GM12878 (cell line): Measurements from ENCODE around the gene CTIF. TPM values are rescaled to one million over a fixed set of nuclear protein-coding genes. Genes with fewer than 3 reads are reported as not detected.

Experiments used
- ATAC-seq: fragments of 200-7000 bp; cut with Tn5 transposase; 3 replicates; pipeline ENCODE4 v1.9.1; 2020; ENCODE audit warnings: mild to moderate bottlenecking, moderate library complexity
- BruUV-seq: library from RNA; stranded (reverse); fragments of 400-500 nt; replicated peaks from 2 replicates; lab custom pipeline; 2021; lab: Mats Ljungman, UMichigan
- CTCF ChIA-PET: fragments of 300-600 bp; sonication (Branson Sonifier 250); formaldehyde crosslinking; extraction: SDS; loops from one replicate; lab custom pipeline; 2021; ENCODE audit warnings: inconsistent platforms; lab: Yijun Ruan, JAX
- POLR2A ChIA-PET: fragments of 350-600 bp; formaldehyde crosslinking; extraction: SDS; loops from one replicate; lab custom pipeline; 2021; ENCODE audit warnings: inconsistent platforms; lab: Charles Lee
- RAD21 ChIA-PET: fragments of 300-600 bp; sonication (Branson Sonifier 250); formaldehyde crosslinking; loops from one replicate; lab custom pipeline; 2023; ENCODE audit warnings: antibody characterized with exemption; ENCODE audit not compliant: unreplicated experiment; lab: Charles Lee
- SMC1A ChIA-PET: fragments of 300-600 bp; sonication (Branson Sonifier 250); formaldehyde crosslinking; loops from one replicate; lab custom pipeline; 2023; ENCODE audit not compliant: unreplicated experiment, uncharacterized antibody; lab: Charles Lee
- DNase-seq: peaks from one replicate; pipeline ENCODE4 v3.0.0-alpha.2; 2011; ENCODE audit warnings: low read depth, low spot score
- FAIRE-seq: peaks from 3 replicates; lab custom pipeline; 2011; peaks lifted over from hg19 to GRCh38; lab: Jason Lieb, UNC
- H2AFZ ChIP-seq: 2 replicates; pipeline ENCODE4 v1.6.0; 2011; ENCODE audit warnings: low read depth, low read length, control low read depth; ENCODE audit not compliant: control insufficient read depth
- H3K27ac ChIP-seq: 2 replicates; pipeline ENCODE4 v1.5.1; 2011; ENCODE audit warnings: control low read depth; ENCODE audit not compliant: control insufficient read depth, insufficient read depth
- H3K27me3 ChIP-seq, 2 experiments: replicated peaks in 1 of 2; 2 replicates each; pipeline versions ENCODE4 v1.6.0 to v1.6.1; 2011; ENCODE audit warnings: low read length in 1 of 2; ENCODE audit not compliant: control insufficient read depth in 2 of 2, insufficient read depth in 2 of 2
- H3K36me3 ChIP-seq, 2 experiments: 2 replicates each; pipeline ENCODE4 v1.5.1; 2011; ENCODE audit warnings: low read length in 1 of 2; ENCODE audit not compliant: control insufficient read depth in 2 of 2, insufficient read depth in 2 of 2
- H3K4me1 ChIP-seq: 2 replicates; pipeline ENCODE4 v1.6.1; 2011; ENCODE audit warnings: mild to moderate bottlenecking, low read length, moderate library complexity, mixed read lengths; ENCODE audit not compliant: control insufficient read depth, insufficient read depth
- H3K4me2 ChIP-seq: 2 replicates; pipeline ENCODE4 v1.6.0; 2011; ENCODE audit warnings: control low read depth; ENCODE audit not compliant: control insufficient read depth, insufficient read depth
- H3K4me3 ChIP-seq: fragments of 200-600 bp; sonication (generic); 2 replicates; pipeline ENCODE4 v1.5.1; 2016
- H3K79me2 ChIP-seq: 2 replicates; pipeline ENCODE4 v1.6.0; 2011; ENCODE audit warnings: low read length; ENCODE audit not compliant: control insufficient read depth, insufficient read depth
- H3K9ac ChIP-seq: 2 replicates; pipeline ENCODE4 v1.8.0; 2011; ENCODE audit warnings: low read length, control low read depth, mixed read lengths; ENCODE audit not compliant: control insufficient read depth, insufficient read depth
- H3K9me3 ChIP-seq: replicated peaks from 3 replicates; pipeline ENCODE4 v1.5.1; 2011; ENCODE audit warnings: mild to moderate bottlenecking, low read length; ENCODE audit not compliant: control insufficient read depth, insufficient read depth
- H4K20me1 ChIP-seq: 2 replicates; pipeline ENCODE4 v1.6.0; 2011; ENCODE audit not compliant: control insufficient read depth, insufficient read depth
- EED ChIP-seq: sonication (generic); IDR thresholded peaks from 2 replicates; pipeline ENCODE4 v1.6.1; 2016; ENCODE audit warnings: antibody characterized with exemption, low read depth
- HDAC2 ChIP-seq: fragments of 200-600 bp; sonication (generic); IDR thresholded peaks from 2 replicates; pipeline ENCODE4 v1.6.1; 2017
- MEF2B ChIP-seq: fragments of 450-650 bp; IDR thresholded peaks from 2 replicates; pipeline ENCODE4 v1.6.1; 2018; ENCODE audit warnings: mild to moderate bottlenecking, moderate library complexity; ENCODE audit not compliant: partially characterized antibody, poor library complexity, severe bottlenecking
- POLR2AphosphoS5 ChIP-seq: IDR thresholded peaks from 2 replicates; pipeline ENCODE4 v1.6.1; 2011; ENCODE audit warnings: mild to moderate bottlenecking, low read length, inconsistent platforms
- SMAD5 ChIP-seq: IDR thresholded peaks from 2 replicates; pipeline ENCODE4 v1.6.1; 2016; ENCODE audit warnings: antibody characterized with exemption, low read depth
- TCF3 ChIP-seq: IDR thresholded peaks from 2 replicates; pipeline ENCODE4 v1.6.1; 2012; ENCODE audit warnings: low read depth, mild to moderate bottlenecking, low read length, borderline replicate concordance; ENCODE audit not compliant: insufficient read depth
- ZNF622 ChIP-seq: fragments of 450-650 bp; IDR thresholded peaks from 2 replicates; pipeline ENCODE4 v1.6.1; 2017; ENCODE audit warnings: mild to moderate bottlenecking, inconsistent platforms
- WGBS: methylation state at CpG from one replicate; pipeline ENCODE4 v1.1.6; 2016; ENCODE audit warnings: low lambda C conversion rate; ENCODE audit not compliant: insufficient replicate concordance, insufficient coverage; ENCODE audit errors: missing lambda C conversion rate; 5-methylcytosine and 5-hydroxymethylcytosine counted together
- in situ Hi-C: fragments of 300-500 bp; cut with MboI; formaldehyde crosslinking; loops from 9 replicates; pipeline ENCODE4 v1.14.3; 2018; ENCODE audit warnings: mixed read lengths
- intact Hi-C: fragments of 100-400 bp; cut with micrococcal nuclease; formaldehyde crosslinking; loops from one replicate; pipeline ENCODE4 v1.14.2; 2022; ENCODE audit not compliant: unreplicated experiment
- polyA plus RNA-seq, 11 experiments: library from polyadenylated mRNA; depleted of rRNA in 4 of 11; unstranded in 6 of 11; stranded (reverse) in 5 of 11; fragments of >200 nt; fragmentation: Nextera tagmentation in 4 of 11; fragmentation: Illumina TruSeq in 1 of 11; extraction: Ambion mirVana in 4 of 11; extraction: Trizol in 1 of 11; gene quantifications; 1 replicate in 1 of 11; 2 replicates in 10 of 11; pipeline versions ENCODE4 v1.2.1 to v1.2.3, GENCODE V29; 2011 to 2016; ENCODE audit warnings: inconsistent platforms in 2 of 11, missing spikeins in 2 of 11, low read depth in 1 of 11
- total RNA-seq, 4 experiments: library from RNA; depleted of rRNA in 3 of 4; stranded (reverse); fragments of >200 nt in 3 of 4; fragmentation: Illumina TruSeq in 1 of 4; extraction: Trizol in 1 of 4; gene quantifications; 2 replicates each; pipeline versions ENCODE4 v1.2.1 to v1.2.3, GENCODE V29; 2013 to 2021
- TF ChIP-seq, protein P1 (sequence below): fragments of 450-650 bp; IDR thresholded peaks from 2 replicates; pipeline ENCODE4 v1.6.1; 2017; ENCODE audit warnings: mild to moderate bottlenecking
- TF ChIP-seq, protein P2 (sequence below): fragments of 450-650 bp; IDR thresholded peaks from 2 replicates; pipeline ENCODE4 v1.6.1; 2018; ENCODE audit warnings: mild to moderate bottlenecking, low read depth, moderate library complexity; ENCODE audit not compliant: partially characterized antibody
- TF ChIP-seq, protein P3 (sequence below): IDR thresholded peaks from 2 replicates; pipeline ENCODE4 v1.6.1; 2012; ENCODE audit warnings: low read length, inconsistent platforms
- TF ChIP-seq, protein P4 (sequence below): IDR thresholded peaks from 2 replicates; pipeline ENCODE4 v1.6.1; 2012; ENCODE audit warnings: improper control_type of control experiment, low read depth, low read length; ENCODE audit not compliant: insufficient replicate concordance

Gene CTIF
- total and polyA plus RNA-seq, 10 of the 15 experiments (the other 5 are each of a cell fraction or from before 2014, with no cell fraction given): 0.06 to 11.6 (median 2.5) TPM

DNA sequence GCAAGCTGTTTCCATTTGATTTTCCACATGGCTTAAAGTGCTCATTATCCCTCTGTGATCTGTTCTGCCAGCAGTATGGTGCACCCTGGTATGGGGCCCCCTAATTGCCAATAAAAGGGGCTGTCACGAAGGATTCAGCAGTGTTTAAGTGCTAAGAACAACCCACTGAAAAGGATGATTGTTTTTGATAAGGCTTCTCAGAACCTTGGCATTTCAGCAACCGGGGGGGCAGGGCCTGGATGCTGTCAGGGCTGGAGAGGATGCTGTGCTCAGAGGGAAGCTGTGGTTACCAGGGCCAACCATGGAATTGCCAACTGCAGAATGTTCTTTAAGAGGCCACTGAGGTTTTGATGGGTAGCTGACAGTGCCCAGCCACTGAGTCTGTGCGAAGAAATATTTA is 117.8 kb downstream of the CTIF start (continued):
- TF ChIP-seq, protein P1, sequence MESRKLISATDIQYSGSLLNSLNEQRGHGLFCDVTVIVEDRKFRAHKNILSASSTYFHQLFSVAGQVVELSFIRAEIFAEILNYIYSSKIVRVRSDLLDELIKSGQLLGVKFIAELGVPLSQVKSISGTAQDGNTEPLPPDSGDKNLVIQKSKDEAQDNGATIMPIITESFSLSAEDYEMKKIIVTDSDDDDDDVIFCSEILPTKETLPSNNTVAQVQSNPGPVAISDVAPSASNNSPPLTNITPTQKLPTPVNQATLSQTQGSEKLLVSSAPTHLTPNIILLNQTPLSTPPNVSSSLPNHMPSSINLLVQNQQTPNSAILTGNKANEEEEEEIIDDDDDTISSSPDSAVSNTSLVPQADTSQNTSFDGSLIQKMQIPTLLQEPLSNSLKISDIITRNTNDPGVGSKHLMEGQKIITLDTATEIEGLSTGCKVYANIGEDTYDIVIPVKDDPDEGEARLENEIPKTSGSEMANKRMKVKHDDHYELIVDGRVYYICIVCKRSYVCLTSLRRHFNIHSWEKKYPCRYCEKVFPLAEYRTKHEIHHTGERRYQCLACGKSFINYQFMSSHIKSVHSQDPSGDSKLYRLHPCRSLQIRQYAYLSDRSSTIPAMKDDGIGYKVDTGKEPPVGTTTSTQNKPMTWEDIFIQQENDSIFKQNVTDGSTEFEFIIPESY: no peak

DNA sequence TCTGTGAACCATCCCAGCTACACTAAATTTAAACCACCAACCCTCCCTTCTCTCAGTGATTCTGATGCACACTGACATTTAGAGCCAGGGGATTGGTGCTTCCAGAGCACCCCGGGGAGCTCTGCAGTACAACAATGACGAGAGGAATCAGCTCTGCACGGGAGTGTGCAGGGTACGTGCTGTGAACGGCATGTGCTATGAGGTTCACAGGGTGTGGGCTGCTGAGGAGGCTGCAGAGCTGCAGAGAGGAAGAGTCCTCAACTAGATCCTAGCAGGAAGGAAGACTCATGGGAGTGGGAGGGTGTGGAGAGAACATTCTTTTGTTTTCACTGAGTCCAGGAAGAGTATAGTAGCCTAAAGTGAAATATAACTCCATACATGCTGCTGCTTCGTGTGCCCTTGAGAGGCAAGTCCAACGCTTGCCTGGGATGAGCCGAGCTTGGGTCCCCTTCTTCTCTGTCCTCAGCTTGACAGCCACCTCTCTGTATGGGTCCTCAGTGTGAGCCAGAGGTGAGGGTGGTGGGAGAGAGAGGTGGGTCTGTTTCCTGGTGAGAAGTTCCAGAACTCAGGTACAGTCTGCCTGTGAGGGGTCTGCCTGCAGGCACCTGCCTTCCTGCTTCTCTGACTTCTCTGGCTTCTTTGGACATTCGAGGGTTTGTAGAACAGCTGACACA is 118.8 kb downstream of the CTIF start:
- intact Hi-C loops (no loop called here), in situ Hi-C loops (no loop called here)
- H3K4me2 ChIP-seq: no peak overlapping the region
- H3K27ac ChIP-seq: no peak overlapping the region
- no peaks in the 10 kb centered on the region for H4K20me1 ChIP-seq
- no peak for ATAC-seq
- RAD21 ChIA-PET: no interaction called here
- no peak overlapping the region for H3K9ac ChIP-seq
- H2AFZ ChIP-seq: no peak overlapping the region
- no TSS peak for BruUV-seq
- no peaks in the 10 kb centered on the region for H3K36me3 ChIP-seq
- no peak for DNase-seq
- no peak for FAIRE-seq
- 69% methylated on average over 9 of the region's 9 CpGs for WGBS
- SMC1A ChIA-PET: no interaction called here
- H3K79me2 ChIP-seq: no peaks in the 10 kb centered on the region
- no peaks in the 10 kb centered on the region; a peak in 1 of 4 replicates for H3K27me3 ChIP-seq
- CTCF ChIA-PET: no interaction called here
- H3K4me3 ChIP-seq: no peak overlapping the region
- H3K4me1 ChIP-seq: no peaks in the 10 kb centered on the region
- POLR2A ChIA-PET: no interaction called here
- no peaks in the 10 kb centered on the region for H3K9me3 ChIP-seq
- TF ChIP-seq, protein P2, sequence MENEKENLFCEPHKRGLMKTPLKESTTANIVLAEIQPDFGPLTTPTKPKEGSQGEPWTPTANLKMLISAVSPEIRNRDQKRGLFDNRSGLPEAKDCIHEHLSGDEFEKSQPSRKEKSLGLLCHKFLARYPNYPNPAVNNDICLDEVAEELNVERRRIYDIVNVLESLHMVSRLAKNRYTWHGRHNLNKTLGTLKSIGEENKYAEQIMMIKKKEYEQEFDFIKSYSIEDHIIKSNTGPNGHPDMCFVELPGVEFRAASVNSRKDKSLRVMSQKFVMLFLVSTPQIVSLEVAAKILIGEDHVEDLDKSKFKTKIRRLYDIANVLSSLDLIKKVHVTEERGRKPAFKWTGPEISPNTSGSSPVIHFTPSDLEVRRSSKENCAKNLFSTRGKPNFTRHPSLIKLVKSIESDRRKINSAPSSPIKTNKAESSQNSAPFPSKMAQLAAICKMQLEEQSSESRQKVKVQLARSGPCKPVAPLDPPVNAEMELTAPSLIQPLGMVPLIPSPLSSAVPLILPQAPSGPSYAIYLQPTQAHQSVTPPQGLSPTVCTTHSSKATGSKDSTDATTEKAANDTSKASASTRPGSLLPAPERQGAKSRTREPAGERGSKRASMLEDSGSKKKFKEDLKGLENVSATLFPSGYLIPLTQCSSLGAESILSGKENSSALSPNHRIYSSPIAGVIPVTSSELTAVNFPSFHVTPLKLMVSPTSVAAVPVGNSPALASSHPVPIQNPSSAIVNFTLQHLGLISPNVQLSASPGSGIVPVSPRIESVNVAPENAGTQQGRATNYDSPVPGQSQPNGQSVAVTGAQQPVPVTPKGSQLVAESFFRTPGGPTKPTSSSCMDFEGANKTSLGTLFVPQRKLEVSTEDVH: no peak
- TF ChIP-seq HDAC2 (no peak), SMAD5 (no peak), POLR2AphosphoS5 (no peak), EED (no peak), MEF2B (no peak), TCF3 (no peak), ZNF622 (no peak)
- TF ChIP-seq, protein P3, sequence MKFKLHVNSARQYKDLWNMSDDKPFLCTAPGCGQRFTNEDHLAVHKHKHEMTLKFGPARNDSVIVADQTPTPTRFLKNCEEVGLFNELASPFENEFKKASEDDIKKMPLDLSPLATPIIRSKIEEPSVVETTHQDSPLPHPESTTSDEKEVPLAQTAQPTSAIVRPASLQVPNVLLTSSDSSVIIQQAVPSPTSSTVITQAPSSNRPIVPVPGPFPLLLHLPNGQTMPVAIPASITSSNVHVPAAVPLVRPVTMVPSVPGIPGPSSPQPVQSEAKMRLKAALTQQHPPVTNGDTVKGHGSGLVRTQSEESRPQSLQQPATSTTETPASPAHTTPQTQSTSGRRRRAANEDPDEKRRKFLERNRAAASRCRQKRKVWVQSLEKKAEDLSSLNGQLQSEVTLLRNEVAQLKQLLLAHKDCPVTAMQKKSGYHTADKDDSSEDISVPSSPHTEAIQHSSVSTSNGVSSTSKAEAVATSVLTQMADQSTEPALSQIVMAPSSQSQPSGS: no peak
- TF ChIP-seq, protein P4, sequence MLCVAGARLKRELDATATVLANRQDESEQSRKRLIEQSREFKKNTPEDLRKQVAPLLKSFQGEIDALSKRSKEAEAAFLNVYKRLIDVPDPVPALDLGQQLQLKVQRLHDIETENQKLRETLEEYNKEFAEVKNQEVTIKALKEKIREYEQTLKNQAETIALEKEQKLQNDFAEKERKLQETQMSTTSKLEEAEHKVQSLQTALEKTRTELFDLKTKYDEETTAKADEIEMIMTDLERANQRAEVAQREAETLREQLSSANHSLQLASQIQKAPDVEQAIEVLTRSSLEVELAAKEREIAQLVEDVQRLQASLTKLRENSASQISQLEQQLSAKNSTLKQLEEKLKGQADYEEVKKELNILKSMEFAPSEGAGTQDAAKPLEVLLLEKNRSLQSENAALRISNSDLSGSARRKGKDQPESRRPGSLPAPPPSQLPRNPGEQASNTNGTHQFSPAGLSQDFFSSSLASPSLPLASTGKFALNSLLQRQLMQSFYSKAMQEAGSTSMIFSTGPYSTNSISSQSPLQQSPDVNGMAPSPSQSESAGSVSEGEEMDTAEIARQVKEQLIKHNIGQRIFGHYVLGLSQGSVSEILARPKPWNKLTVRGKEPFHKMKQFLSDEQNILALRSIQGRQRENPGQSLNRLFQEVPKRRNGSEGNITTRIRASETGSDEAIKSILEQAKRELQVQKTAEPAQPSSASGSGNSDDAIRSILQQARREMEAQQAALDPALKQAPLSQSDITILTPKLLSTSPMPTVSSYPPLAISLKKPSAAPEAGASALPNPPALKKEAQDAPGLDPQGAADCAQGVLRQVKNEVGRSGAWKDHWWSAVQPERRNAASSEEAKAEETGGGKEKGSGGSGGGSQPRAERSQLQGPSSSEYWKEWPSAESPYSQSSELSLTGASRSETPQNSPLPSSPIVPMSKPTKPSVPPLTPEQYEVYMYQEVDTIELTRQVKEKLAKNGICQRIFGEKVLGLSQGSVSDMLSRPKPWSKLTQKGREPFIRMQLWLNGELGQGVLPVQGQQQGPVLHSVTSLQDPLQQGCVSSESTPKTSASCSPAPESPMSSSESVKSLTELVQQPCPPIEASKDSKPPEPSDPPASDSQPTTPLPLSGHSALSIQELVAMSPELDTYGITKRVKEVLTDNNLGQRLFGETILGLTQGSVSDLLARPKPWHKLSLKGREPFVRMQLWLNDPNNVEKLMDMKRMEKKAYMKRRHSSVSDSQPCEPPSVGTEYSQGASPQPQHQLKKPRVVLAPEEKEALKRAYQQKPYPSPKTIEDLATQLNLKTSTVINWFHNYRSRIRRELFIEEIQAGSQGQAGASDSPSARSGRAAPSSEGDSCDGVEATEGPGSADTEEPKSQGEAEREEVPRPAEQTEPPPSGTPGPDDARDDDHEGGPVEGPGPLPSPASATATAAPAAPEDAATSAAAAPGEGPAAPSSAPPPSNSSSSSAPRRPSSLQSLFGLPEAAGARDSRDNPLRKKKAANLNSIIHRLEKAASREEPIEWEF: no peak
